NCI-H2196 treated with DMSO at 0.1 percent for 48 hours (cell line): Measurements from ENCODE around the gene PIP5KL1.

Experiments used
- DNase-seq: peaks from one replicate; lab custom pipeline; 2025; ENCODE audit not compliant: unreplicated experiment; lab: John Stamatoyannopoulos, UW

Gene PIP5KL1

DNA sequence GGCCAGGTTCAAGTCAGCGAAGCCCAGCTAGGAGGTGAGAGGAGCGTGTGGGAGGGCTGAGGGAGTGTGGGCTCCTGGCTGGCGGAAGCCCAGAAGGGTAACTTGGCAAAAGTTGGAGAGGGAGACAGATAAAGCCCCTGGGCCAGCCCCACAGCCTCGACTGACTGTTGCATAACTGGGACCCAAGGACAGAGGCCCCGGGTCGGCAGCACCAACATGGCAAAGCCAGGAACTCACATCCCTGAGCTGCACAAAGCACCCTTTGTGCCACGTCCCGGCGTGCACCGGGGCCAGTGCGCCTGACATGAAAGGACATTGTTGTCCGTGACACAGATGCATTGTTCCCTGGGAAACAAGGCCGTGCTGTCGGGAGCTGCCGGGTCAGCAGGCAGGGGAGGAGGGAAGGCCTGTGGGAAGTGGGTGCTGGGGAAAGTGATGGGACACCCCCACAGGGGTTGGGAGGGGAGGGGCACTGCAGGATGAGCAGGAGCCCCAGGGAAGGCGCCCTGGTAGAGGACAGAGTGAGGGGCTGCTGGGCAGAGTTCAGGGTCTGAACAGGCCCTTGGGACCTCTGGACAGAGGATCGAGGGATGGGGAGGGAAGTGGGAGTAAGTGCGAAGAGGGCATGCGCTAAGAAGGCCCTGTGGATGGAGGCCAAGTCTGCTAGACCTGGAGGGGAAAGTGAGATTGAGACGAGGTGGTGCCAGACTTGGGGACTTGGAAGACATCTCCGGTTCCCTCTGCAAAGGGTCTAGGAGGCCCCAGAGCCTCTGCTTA is 20.1 kb upstream of the PIP5KL1 start:
- no peak for DNase-seq

DNA sequence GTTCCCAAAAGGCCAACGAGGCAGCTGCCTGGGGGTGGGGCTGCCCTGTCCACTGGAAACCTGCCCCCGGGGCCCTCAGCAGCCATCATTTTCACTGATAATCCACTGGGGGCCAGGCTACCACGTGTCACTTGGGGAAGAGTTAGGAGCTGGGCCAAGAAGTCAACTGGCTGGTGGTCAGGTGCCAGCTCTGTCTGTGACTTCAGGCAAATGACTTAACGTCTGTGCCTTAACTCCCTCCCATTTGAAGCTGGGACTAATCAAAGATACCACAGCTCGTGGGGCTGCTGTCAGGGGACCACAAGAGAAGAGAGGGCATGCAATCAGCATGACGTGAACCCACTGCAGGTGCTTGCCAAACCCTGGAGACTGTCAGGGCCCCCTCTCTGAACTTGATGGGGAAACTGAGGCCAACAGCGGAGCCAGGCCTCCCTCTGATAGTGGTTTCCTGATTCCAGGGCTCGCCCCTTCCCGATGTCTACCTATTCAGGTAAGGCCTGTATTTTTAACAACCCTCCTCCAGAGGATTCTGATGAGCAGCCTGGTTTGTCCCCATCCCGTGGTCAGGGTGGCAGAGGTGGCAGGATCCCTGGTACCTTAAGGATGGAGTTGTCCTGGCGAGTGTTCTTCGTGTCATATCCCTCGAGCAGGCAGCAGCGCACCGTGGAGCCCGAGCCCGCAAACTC is 19.4 kb upstream of the PIP5KL1 start:
- DNase-seq: no peak

DNA sequence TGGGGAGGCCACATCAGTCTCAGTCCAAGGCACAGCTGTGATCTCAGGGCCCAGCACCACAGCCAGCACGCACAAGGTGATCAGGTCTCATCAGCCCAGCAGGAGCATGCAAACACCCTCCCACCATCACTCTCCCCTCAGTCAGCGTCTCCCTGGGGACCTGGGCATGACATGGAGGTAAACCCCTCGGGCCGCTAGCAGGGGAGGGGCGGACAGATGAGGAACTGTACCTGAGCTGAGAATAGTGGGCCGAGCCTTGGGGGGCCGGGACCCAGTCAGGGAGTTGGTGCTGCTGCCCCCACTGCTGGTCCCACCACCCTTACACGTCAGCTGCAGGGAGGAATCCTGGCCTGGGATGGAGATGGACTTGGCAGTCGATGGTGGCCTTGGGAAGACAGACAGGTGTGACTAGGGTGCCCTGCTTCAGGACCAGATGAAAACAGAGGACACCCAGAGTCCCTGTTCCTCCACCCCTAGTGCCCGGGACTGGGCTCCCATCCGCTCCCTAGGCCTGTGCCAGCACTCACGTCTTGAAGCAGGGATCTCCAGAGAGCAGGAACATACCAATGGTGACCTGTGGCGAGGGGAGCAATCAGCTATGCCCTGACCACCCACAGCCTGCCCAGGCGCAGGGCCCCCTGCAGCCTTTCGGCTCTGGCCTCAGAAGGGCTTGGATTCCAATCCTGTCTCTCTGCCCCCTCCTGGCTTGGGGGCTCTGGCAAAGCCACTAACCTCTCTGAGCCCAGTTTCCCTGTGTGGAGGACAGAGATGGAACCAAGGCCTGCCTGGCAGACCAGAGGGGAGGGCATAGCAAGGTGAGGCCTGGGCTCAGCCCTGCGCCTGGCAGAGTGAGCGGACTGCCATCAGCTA is 17.5 kb upstream of the PIP5KL1 start:
- no peak for DNase-seq

DNA sequence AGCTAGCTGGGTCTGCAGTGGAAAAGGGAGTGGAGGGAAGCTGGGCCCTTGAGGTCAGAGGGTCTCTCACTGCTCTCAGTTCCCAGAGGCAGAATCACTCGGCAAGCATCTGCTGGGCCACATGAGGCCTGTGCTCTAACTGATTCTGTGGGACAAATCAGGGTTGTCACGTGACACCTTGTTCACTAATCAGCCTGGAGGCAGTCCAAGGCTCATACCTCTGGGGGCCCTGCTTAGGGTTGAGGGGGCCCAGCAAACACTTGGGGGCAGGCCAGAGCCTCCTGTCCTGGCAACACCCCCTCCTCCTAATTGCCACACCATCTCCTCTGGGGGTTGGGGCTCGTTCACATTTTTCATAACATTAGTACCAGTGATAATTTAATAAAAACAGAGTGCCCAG is 16.2 kb upstream of the PIP5KL1 start:
- DNase-seq: no peak

DNA sequence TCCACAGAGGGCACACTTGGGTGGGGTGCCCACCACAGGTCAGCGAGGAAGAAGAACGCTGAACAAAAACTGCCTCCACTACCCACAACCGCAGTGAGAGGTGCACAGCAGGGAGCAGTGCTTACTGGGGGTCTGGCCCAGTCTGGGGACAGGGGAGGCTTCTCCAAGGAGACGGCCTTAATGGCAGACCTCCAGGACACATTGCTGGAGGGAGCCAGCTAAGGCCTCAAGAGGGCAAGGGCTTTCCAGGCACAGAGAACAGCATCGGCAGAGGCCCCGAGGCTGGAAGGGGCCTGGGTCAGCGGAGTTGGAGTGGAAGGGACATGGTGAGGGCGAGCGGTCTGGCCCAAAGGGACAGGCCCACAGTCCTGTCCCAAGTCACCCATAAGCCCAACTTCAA is 15.4 kb upstream of the PIP5KL1 start:
- DNase-seq: no peak

DNA sequence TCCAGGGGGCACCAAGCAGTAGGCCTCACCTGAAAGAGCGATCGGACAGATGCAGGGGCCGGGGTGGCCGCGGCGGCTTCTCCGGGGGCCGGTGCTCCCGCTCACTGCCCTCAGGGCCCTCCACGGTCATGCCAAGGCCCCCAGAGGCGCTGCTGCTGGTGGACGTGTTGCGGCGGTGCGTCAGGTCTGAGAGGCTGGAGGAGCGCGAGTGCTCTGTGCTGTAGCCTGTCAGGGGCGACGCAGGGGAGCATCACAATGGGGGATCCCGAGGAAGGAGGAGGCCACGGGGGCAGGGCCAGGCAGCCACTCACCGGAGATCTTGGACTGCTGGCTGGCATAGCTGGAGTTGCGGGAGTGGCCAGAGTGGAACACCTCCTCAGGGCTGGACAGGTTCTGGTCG is 14.8 kb upstream of the PIP5KL1 start:
- DNase-seq: no peak

DNA sequence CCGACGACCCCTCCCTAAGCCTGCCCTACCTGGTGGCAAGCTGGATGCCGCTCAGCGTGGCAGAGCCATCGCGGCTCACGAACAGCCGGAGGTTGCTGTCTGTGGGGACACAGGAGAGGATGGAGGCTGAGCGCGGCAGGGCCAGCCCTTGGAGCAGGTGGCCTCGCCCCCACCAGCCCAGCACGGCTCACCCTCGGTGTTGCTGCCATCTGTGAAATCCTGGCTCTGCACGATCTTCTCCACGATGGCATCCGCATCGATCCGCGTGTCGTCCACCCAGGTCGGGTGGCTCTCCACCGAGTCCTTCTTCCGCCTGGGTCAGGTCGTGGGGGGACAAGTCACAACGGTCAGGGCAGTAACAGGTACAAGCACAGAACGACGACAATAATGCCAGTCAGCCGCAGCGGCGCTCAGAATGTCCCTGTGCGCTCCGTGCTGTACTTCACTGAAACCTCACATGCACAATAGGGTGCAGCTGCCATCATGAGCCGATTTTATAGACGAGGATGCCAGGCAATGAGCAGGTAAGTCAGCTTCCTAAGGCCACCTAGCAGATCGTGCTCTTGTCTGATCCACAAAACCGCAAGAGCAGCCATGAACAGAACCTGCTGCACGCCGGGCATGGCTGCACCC is 14.1 kb upstream of the PIP5KL1 start:
- DNase-seq: no peak

DNA sequence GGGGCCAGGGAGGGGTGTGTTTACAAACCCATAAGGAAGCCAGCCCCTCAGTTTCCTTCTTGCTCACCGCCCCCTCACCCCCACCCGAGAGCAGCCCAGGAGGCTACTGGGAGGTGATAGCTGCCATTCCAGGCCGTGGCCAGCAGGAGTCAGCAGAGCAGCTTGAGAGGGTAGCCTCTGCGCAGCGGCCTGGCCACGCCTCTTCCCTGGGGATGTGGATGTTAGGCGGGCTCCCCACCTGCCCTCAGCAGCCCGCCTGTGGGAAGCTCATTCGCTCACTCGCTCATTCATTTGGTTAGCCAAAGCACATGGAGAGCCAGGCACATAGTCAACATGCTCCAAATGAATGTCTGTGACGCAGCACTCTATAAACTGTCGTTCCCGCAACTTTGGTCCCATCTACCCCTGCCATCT is 13.2 kb upstream of the PIP5KL1 start:
- peak; percentile 64 for DNase-seq

DNA sequence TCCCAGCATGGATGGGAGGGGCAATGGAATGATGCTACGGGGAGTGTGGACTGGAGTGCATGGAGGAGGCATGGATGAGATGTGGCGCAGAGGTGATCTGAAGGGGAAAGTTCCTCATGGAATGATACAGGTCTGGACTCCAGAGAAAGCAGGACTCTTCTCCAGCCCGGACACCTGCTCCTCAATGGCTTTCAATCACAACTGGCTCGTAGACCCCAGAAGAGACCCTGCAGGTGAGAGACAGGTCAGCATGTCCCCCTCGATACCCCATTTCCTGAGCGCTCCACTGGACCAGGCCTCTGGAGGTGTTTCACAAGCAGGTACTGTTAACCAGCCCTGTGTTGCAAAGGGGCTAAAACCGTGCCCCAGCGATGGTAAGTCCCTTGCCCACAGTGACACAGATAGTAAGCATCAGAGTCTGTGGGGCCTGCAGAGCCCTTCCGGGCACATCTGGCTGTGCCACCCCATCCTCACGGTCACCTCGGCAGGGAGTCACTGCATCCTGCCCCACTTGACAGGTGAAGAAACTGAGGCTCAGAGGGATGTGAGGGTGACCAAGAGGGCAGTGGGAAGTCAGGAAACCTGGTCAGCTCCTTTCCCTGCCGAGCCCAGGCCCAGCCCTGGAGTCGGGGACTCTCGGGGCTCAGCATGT is 12.6 kb upstream of the PIP5KL1 start:
- no peak for DNase-seq

DNA sequence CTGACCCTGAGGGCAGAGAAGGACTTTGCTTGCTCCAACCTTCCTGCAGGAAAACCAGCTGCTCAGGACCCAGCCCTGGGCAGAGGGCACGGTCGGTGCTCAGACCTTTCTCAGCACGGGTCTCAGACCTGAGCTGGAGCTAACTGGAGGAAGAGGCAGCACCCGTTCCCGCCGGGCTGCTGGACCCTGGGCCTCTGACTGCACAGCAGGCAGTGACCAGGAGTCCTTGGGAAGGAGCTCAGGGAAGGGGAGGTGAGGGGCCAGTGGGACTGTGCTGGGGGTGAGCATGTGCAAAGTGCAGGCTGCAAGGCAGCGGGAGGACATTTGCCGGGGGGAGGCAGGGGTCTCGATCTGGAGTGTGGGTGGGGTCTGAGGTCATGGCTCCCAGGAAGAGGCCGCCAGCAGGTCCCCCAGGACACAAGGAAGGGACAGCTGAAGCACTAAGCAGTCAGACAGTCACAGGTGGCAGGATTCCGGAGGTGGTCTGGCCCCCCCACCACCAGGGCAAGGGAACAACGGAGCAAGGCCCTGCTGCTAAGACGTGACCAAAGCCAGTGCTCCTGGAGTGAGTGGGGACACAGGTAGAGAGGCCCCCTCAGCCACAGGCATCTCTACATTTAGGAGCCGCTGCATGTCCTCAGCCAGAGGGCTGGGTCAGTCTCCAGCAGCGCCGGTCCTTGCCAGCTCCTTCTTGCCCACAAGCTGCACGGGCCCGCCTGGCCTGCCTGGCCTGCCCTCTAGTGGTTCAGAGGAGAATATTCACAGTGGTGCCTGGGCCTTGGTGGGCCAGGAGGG is 11.8 kb upstream of the PIP5KL1 start:
- DNase-seq: peak; percentile 48

DNA sequence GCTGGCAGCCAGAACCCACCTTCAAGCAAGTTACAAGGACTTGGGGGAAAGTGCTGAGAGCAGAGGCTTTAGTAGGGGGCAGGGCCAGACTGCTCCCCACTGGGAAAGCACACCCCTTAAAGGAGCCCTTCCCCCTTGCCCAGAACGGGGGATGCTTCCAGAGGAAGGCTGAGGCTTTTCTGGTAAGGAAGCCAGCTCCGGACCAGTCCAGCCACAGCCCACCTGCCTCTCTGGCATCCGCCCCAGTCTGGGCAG is 11.3 kb upstream of the PIP5KL1 start:
- no peak for DNase-seq

DNA sequence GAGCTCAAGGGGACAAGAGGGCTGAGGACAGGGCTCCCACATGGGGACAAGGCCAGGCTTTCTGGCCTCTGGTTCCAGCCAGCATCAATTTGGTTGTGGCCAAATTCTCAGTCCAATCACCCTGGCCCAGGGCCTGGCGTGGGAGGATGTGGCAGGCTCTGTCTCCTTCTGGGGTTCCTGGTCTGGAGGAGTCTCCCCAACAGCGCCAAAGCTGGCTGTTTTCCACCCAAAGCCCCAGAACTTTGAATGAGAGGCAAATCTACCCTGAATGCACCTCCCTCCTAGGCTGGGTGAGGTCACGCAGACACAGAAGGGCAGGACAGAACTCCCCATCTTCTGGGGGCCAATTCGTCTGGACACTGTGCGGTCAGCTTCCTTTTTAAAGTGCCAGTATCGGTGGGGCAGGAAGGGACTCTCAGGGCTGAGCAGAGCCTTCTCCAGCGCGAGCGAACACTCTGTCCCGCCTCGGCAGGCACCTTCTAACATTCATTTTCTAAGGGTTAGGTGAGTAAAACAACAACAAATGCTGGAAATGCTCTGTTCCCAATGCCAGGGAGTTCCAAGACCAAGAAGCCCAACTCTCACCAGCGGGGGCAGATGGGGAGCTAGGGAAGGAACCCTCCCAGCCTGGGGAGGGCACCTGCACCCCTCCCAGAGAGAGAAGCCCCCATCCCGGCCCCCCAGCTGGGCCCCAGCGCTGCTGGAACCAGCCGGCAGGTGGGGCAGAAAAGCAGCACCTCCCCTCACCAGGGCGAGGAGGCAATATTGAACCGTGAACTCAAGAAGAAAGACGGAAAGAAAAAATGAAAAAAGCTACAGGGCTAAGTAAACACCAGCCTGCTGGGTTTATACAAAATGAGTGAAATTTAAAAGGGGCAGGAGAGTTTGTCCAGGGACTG is 10.7 kb upstream of the PIP5KL1 start:
- no peak for DNase-seq

DNA sequence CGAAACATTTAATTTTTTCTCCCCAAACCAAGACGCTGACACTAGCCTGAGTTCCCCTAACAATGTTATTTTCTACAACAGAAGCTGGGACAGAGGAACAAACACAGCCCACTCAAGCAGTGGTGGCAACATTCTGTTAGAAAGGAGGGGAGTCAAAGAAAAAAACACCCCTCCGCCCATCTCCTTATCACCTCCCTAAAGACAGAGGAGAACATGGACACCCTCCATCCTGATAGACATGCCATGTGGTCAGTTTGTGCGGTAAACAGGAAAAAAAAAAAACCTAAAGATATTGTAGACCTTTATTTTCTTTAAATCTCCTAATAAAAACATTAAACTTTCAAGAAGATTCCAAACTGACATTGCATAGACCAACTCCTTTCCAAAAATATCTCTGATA is 10.0 kb upstream of the PIP5KL1 start:
- no peak for DNase-seq

DNA sequence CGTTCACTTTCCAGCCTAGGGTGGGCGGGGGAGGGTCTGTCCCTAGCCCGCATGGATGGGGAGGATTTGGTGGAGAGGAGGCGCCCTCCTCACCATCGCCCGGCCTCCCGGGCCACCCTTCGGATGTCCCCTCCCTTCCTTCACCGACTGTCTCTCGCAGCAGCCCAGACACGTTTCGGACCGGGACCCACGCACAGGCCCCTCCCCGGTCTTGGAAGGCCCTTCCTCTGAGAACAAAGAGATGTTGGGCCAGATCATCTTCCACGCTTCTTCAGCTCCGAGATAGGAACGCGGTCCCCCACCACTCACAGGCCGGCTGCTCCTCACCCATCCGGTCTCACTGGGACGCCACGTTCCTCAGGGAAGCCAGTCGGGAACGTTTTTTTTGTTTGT is 7.7 kb upstream of the PIP5KL1 start:
- no peak for DNase-seq

DNA sequence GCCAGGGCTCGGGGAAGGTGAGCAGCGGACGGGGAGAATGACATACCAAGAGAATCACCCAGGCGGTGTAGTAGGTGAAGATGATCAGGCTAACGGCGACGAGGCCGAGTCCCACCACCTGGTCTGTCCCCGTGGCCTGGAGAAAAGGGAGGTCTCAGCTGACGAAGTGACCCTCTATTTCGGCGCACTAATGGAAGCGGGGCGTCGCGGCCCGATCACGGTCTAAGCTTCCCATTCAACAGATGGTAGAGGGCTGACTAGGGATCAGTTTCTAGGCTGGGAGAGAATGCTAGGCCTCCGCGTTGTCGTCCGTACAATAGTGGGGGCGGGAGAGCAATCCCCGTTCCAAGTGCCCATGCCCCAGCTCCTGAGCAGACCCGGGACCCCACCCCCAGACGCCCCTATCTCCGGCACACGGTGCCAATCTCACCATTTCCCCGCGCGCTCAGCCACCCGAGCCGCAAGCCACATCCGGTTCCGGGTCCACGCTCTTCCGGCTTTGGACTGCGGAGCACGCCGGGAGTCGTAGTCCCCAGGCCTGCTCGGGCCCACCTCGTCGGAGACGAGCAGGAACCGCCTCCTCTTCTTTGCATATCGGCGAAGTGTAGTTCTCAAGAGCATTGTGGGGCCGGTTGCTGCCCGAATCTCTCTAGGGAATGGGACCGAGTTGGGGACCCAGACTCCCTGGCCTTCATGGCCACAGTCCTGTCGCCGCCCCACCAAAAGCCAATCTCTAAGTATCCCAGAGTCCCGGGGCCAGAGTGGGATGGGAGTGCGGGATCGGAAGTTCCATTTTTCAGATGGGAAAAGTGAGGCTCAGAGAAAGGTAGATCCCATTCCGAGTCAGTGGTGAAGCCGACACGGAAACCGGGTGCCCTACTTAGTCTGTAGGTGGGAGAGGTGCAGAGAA is 7.1 kb upstream of the PIP5KL1 start, which contains the start of gene DPM2:
Gene DPM2, minus strand, starts transcription at position 467 of the 910 bp plus-strand sequence. Its CDS starts 34 bp downstream, at position 433.
- peak; percentile 75 for DNase-seq

DNA sequence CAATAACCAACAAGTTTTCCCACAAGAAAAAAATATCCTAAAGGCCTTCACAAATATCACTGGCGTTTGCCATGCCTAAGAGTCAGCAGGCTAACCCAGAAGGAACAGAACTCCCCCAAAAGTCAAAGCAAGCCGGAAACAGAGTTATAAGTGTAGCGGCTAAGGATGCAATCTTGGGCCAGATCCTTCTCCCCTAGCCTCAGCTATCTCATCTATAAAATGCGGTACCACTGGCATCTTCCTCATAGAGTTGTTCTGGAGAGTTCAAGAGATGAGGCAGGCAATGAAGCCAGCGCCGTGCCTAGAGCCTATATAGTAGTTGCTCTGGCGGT is 6.4 kb upstream of the PIP5KL1 start:
- DNase-seq: no peak

DNA sequence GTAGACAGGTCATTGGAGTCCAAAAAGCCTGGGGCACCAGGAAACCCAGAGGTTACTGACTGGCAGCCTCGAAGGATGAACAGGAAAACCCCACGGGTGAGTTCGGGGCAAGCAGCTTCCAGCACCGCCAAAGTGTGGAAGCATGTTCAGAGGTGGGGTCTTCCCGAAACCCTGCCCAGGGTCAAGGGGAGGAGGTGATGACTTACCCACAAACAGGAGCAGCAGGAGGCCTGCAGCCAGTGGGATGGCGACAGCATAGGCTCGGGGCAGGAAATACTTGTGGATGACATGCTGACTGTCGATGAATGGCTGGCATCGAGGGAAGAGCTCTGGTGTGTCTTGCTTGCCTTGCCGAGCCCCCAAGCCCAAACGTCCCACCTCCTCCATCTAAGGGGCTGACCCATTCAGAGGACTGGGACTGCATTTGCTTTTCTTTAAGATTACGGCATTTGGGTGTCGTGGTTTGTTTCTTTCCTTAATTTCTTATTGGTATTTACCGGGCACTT is 5.8 kb upstream of the PIP5KL1 start:
- no peak for DNase-seq

DNA sequence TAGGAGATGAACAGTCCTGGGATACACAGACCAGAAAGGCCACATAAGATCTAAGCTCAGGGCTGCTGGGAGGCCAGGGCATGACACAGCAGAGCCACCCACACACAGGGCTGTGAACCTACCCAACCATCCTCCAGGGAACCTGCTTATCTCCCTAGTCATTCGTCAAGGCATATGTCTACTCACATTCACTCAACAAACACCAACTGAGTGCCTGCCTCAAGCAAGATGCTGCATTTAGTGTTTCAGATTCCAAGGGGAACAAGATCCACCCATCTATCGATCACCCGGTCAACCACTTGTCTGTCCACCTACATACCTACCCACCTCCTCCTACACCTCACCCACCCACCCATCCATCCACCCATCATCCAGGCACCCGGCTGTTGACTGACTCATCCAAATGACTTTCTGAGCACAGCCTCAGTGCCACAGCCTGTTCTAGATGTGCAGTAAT is 5.2 kb upstream of the PIP5KL1 start:
- DNase-seq: no peak
